HG02943 (cell line): Measurements from ENCODE around the gene B4GALNT4.
A peak's percentile ranks its signal among the peaks of the same experiment; 100 is the strongest.
"Not testable (repeated sequence)": the region's sequence is repeated elsewhere in the genome, so short reads cannot be mapped to it uniquely, and the experiment has no call there.

Experiments used
- ATAC-seq: cut with Tn5 transposase; IDR thresholded peaks from one replicate; pipeline ENCODE4 v1.9.1; 2021; ENCODE audit warnings: mild to moderate bottlenecking, low read depth, moderate library complexity; ENCODE audit not compliant: unreplicated experiment

The B4GALNT4 gene

GRCh38 chr11:335779-336658 lies 33.3 kb upstream of the B4GALNT4 start:
- ATAC-seq, result no peak

- ATAC-seq, result no peak
Observed at GRCh38 chr11:336659-337198, 32.6 kb upstream of the B4GALNT4 start.

GRCh38 chr11:337711-338110 lies 31.6 kb upstream of the B4GALNT4 start:
- no peak for ATAC-seq

GRCh38 chr11:339963-340362 lies 29.3 kb upstream of the B4GALNT4 start:
- no peak for ATAC-seq

GRCh38 chr11:340539-341512 lies 28.5 kb upstream of the B4GALNT4 start:
- ATAC-seq, result no peak

GRCh38 chr11:342328-342727 lies 27.0 kb upstream of the B4GALNT4 start:
- ATAC-seq, result no peak

GRCh38 chr11:344836-345578 lies 24.3 kb upstream of the B4GALNT4 start:
- ATAC-seq, result no peak

- ATAC-seq, result no peak
Observed at GRCh38 chr11:346529-346928, 22.8 kb upstream of the B4GALNT4 start.

GRCh38 chr11:349270-349954 lies 19.9 kb upstream of the B4GALNT4 start:
- ATAC-seq, result not testable (repeated sequence)

GRCh38 chr11:350033-350722 lies 19.1 kb upstream of the B4GALNT4 start:
- ATAC-seq, result not testable (repeated sequence)

- peak; percentile 55 for ATAC-seq
Observed at GRCh38 chr11:350723-351255, 18.5 kb upstream of the B4GALNT4 start.

GRCh38 chr11:351411-351810 lies 17.9 kb upstream of the B4GALNT4 start:
- no peak for ATAC-seq

- ATAC-seq, result no peak
Observed at GRCh38 chr11:352456-353031, 16.8 kb upstream of the B4GALNT4 start.

GRCh38 chr11:353179-353873 lies 16.0 kb upstream of the B4GALNT4 start:
- no peak for ATAC-seq

GRCh38 chr11:355581-356458 lies 13.5 kb upstream of the B4GALNT4 start:
- ATAC-seq, result no peak

GRCh38 chr11:356610-357009 lies 12.7 kb upstream of the B4GALNT4 start:
- ATAC-seq, result no peak

- no peak for ATAC-seq
Observed at GRCh38 chr11:357582-357981, 11.7 kb upstream of the B4GALNT4 start.
